Neuronal stem cell (in vitro differentiated cells): Measurements from ENCODE around the gene EMC9.
A peak's percentile ranks its signal among the peaks of the same experiment; 100 is the strongest.

Source experiments
- DNase-seq: peaks from one replicate; pipeline ENCODE4 v3.0.0-alpha.2; 2013; ENCODE audit warnings: low spot score
- H2AFZ ChIP-seq: one replicate; pipeline ENCODE4 v1.6.1; 2013; ENCODE audit warnings: mild to moderate bottlenecking, low read length, inconsistent platforms
- H2AK5ac ChIP-seq: 2 replicates; pipeline ENCODE4 v1.6.1; 2013; ENCODE audit warnings: low read depth, mild to moderate bottlenecking, inconsistent platforms, low read length, moderate library complexity, mixed read lengths
- H2BK120ac ChIP-seq: 2 replicates; pipeline ENCODE4 v1.6.1; 2013; ENCODE audit warnings: low read depth, mild to moderate bottlenecking, inconsistent platforms, low read length, moderate library complexity, mixed read lengths
- H2BK12ac ChIP-seq: one replicate; pipeline ENCODE4 v1.6.1; 2013; ENCODE audit warnings: low read length, inconsistent platforms
- H2BK15ac ChIP-seq: 2 replicates; pipeline ENCODE4 v1.6.1; 2013; ENCODE audit warnings: mild to moderate bottlenecking, low read length, inconsistent platforms, mixed read lengths
- H2BK5ac ChIP-seq: one replicate; pipeline ENCODE4 v1.6.1; 2013; ENCODE audit warnings: inconsistent platforms, mild to moderate bottlenecking, low read length, moderate library complexity
- H3K14ac ChIP-seq: one replicate; pipeline ENCODE4 v1.6.1; 2013; ENCODE audit warnings: low read length, inconsistent platforms
- H3K18ac ChIP-seq: 2 replicates; pipeline ENCODE4 v1.6.1; 2013; ENCODE audit warnings: low read length, inconsistent platforms
- H3K23ac ChIP-seq: 2 replicates; pipeline ENCODE4 v1.6.1; 2013; ENCODE audit warnings: low read depth, mild to moderate bottlenecking, mixed read lengths, low read length, inconsistent platforms; ENCODE audit not compliant: poor library complexity
- H3K27ac ChIP-seq: replicated peaks from 3 replicates; pipeline ENCODE4 v1.5.1; 2013; ENCODE audit warnings: low read length, inconsistent platforms
- H3K27me3 ChIP-seq, 3 experiments: 2 replicates each; pipeline ENCODE4 v1.6.1; 2013; ENCODE audit warnings: low read length in 3 of 3, mild to moderate bottlenecking in 2 of 3, inconsistent platforms in 1 of 3, low read depth in 1 of 3, mixed read lengths in 1 of 3, moderate library complexity in 1 of 3; ENCODE audit not compliant: control insufficient read depth in 3 of 3, insufficient read depth in 3 of 3
- H3K36me3 ChIP-seq, 2 donors: replicated peaks in 1 of 2; 2 replicates each; pipeline ENCODE4 v1.6.1; 2013; ENCODE audit warnings: low read length in 2 of 2; ENCODE audit not compliant: control insufficient read depth in 2 of 2, insufficient read depth in 2 of 2
- H3K4ac ChIP-seq: 2 replicates; pipeline ENCODE4 v1.6.1; 2013; ENCODE audit warnings: inconsistent platforms, mild to moderate bottlenecking, low read length, moderate library complexity
- H3K4me1 ChIP-seq, 2 donors: 1 replicate in 1 of 2; 2 replicates in 1 of 2; pipeline ENCODE4 v1.6.1; 2013; ENCODE audit warnings: low read length in 2 of 2, low read depth in 1 of 2; ENCODE audit not compliant: control insufficient read depth in 2 of 2, insufficient read depth in 1 of 2
- H3K4me2 ChIP-seq: one replicate; pipeline ENCODE4 v1.6.1; 2013; ENCODE audit warnings: mild to moderate bottlenecking, low read length, inconsistent platforms; ENCODE audit not compliant: insufficient read depth, poor library complexity, severe bottlenecking
- H3K4me3 ChIP-seq, 2 donors: 2 replicates each; pipeline ENCODE4 v1.5.1; 2013; ENCODE audit warnings: low read length in 2 of 2, mild to moderate bottlenecking in 2 of 2, inconsistent platforms in 1 of 2, moderate library complexity in 1 of 2
- H3K79me1 ChIP-seq: one replicate; pipeline ENCODE4 v1.6.1; 2013; ENCODE audit warnings: low read depth, mild to moderate bottlenecking, inconsistent platforms, low read length, moderate library complexity
- H3K9ac ChIP-seq: one replicate; pipeline ENCODE4 v1.6.1; 2013; ENCODE audit warnings: mild to moderate bottlenecking, low read depth, low read length, inconsistent platforms; ENCODE audit not compliant: poor library complexity
- H3K9me3 ChIP-seq, 2 donors: replicated peaks in 1 of 2; 2 replicates each; pipeline versions ENCODE3 to v1.6.1; 2013; ENCODE audit warnings: low read length in 2 of 2, mild to moderate bottlenecking in 2 of 2, inconsistent platforms in 1 of 2, low read depth in 1 of 2, mixed read lengths in 1 of 2, moderate library complexity in 1 of 2; ENCODE audit not compliant: control insufficient read depth in 2 of 2, insufficient read depth in 1 of 2
- H4K8ac ChIP-seq: one replicate; pipeline ENCODE4 v1.6.1; 2013; ENCODE audit warnings: low read depth, mild to moderate bottlenecking, inconsistent platforms, low read length, moderate library complexity
- H4K91ac ChIP-seq: one replicate; pipeline ENCODE4 v1.6.1; 2013; ENCODE audit warnings: low read length, low read depth, mild to moderate bottlenecking, inconsistent platforms; ENCODE audit not compliant: poor library complexity
- WGBS, 2 donors: extraction: QIAGEN DNeasy Blood & Tissue Kit; methylation state at CpG; one replicate each; pipeline ENCODE4 v1.1.7; 2013; ENCODE audit warnings: missing lambda C conversion rate in 2 of 2, mixed read lengths in 1 of 2; ENCODE audit not compliant: insufficient read length in 2 of 2, insufficient replicate concordance in 1 of 2; ENCODE audit errors: extremely low coverage in 2 of 2; 5-methylcytosine and 5-hydroxymethylcytosine counted together

The EMC9 gene

GRCh38 chr14:24135834-24136683 is 5.3 kb downstream of the EMC9 start, which contains the start of gene PSME1:
Gene PSME1, plus strand, starts transcription at chr14:24136194. Its CDS starts 69 bp downstream, at chr14:24136263.
- H3K9ac ChIP-seq = peak within 1 kb of the TSS; percentile 96
- H3K79me1 ChIP-seq = peaks cover 5% of the 10 kb centered on the region
- H3K4ac ChIP-seq = no peak within 1 kb of the TSS
- H2BK15ac ChIP-seq = peak within 1 kb of the TSS; percentile 83
- peak within 1 kb of the TSS; percentile 90 for H3K4me2 ChIP-seq
- H2AFZ ChIP-seq = peak within 1 kb of the TSS; percentile 95
- peak within 1 kb of the TSS; percentile 73 for H2BK5ac ChIP-seq
- no peaks in the 10 kb centered on the region for H3K27me3 ChIP-seq
- H4K8ac ChIP-seq = peak within 1 kb of the TSS; percentile 93
- peak within 1 kb of the TSS; percentile 75 for H3K23ac ChIP-seq
- peak within 1 kb of the TSS; percentile 90 for H4K91ac ChIP-seq
- peak within 1 kb of the TSS; percentile 87 to 94 for H3K4me3 ChIP-seq
- H3K18ac ChIP-seq = peak within 1 kb of the TSS; percentile 100
- no peaks in the 10 kb centered on the region for H3K9me3 ChIP-seq
- H3K4me1 ChIP-seq = peaks cover 11 to 12% of the 10 kb centered on the region in 2 donors
- H2BK120ac ChIP-seq = no peak within 1 kb of the TSS
- peak within 1 kb of the TSS; percentile 79 for H2AK5ac ChIP-seq
- H3K27ac ChIP-seq = no peak within 1 kb of the TSS
- peak; percentile 85 for DNase-seq
- WGBS, 2 donors = no CpG with 5 or more reads among the region's 75 CpGs
- peaks cover 19 to 32% of the 10 kb centered on the region in 2 donors for H3K36me3 ChIP-seq
- H3K14ac ChIP-seq = peak within 1 kb of the TSS; percentile 98
- H2BK12ac ChIP-seq = no peak within 1 kb of the TSS

- Histone ChIP-seq H2BK5ac (no peak overlapping the region), H2AFZ (peak overlapping the region; percentile 95), H3K23ac (peak overlapping the region; percentile 75), H2BK15ac (peak overlapping the region; percentile 77), H3K4me1 (peaks cover 11 to 12% of the 10 kb centered on the region in 2 donors), H2BK12ac (no peak overlapping the region), H3K27me3 (no peaks in the 10 kb centered on the region), H2AK5ac (no peak overlapping the region), H3K4ac (no peak overlapping the region), H4K91ac (peak overlapping the region; percentile 90), H3K18ac (peak overlapping the region; percentile 0), H2BK120ac (no peak overlapping the region), H3K14ac (no peak overlapping the region), H3K4me3 (peak overlapping the region; percentile 80 to 87), H4K8ac (peak overlapping the region; percentile 93), H3K27ac (no peak overlapping the region), H3K9ac (no peak overlapping the region), H3K36me3 (peaks cover 19 to 32% of the 10 kb centered on the region in 2 donors), H3K4me2 (peak overlapping the region; percentile 81), H3K79me1 (no peaks in the 10 kb centered on the region), H3K9me3 (no peaks in the 10 kb centered on the region)
- no CpG with 5 or more reads among the region's 9 CpGs for WGBS, 2 donors
- DNase-seq = no peak
These were observed 5.9 kb downstream of the EMC9 start for GRCh38 chr14:24135584-24135833.

- Histone ChIP-seq H3K14ac (no peak overlapping the region), H4K8ac (no peak overlapping the region), H3K4me1 (peaks cover 9 to 10% of the 10 kb centered on the region in 2 donors), H3K9ac (no peak overlapping the region), H2BK120ac (no peak overlapping the region), H2BK12ac (no peak overlapping the region), H3K79me1 (no peaks in the 10 kb centered on the region), H3K4me2 (no peak overlapping the region), H2BK5ac (no peak overlapping the region), H4K91ac (no peak overlapping the region), H3K27ac (no peak overlapping the region), H2BK15ac (no peak overlapping the region), H2AFZ (no peak overlapping the region), H3K36me3 (peaks cover 12 to 18% of the 10 kb centered on the region in 2 donors), H3K4me3 (no peak overlapping the region), H3K18ac (no peak overlapping the region), H3K4ac (no peak overlapping the region), H3K27me3 (no peaks in the 10 kb centered on the region), H3K9me3 (no peaks in the 10 kb centered on the region), H2AK5ac (no peak overlapping the region), H3K23ac (no peak overlapping the region)
- no CpG with 5 or more reads among the region's 1 CpG for WGBS, 2 donors
- DNase-seq = no peak
These were observed 7.7 kb downstream of the EMC9 start for GRCh38 chr14:24133735-24134134.

GRCh38 chr14:24132976-24133375 is 8.4 kb downstream of the EMC9 start:
- Histone ChIP-seq H3K4ac (no peak overlapping the region), H3K9me3 (no peaks in the 10 kb centered on the region), H2AFZ (no peak overlapping the region), H3K9ac (no peak overlapping the region), H2AK5ac (no peak overlapping the region), H2BK5ac (no peak overlapping the region), H3K4me1 (peaks cover 9 to 10% of the 10 kb centered on the region in 2 donors), H2BK12ac (no peak overlapping the region), H3K4me2 (no peak overlapping the region), H3K27ac (no peak overlapping the region), H3K36me3 (peaks cover 5 to 10% of the 10 kb centered on the region in 2 donors), H3K4me3 (no peak overlapping the region), H3K27me3 (no peaks in the 10 kb centered on the region), H4K91ac (no peak overlapping the region), H2BK15ac (no peak overlapping the region), H4K8ac (no peak overlapping the region), H2BK120ac (no peak overlapping the region), H3K79me1 (no peaks in the 10 kb centered on the region), H3K18ac (no peak overlapping the region), H3K14ac (no peak overlapping the region), H3K23ac (no peak overlapping the region)
- DNase-seq = no peak
- no CpG with 5 or more reads among the region's 2 CpGs for WGBS, 2 donors
